ENCODE measurements around the gene SCYGR2.

SCYGR2 gene

GRCh38 chr2:227610123-227610522, 11.4 kb downstream of the SCYGR2 start:
- FAIRE-seq (no peak), DNase-seq (ENCODE audit: extremely low spot score, insufficient read length, low read depth) (no peak)

GRCh38 chr2:227612546-227613271, 14.0 kb downstream of the SCYGR2 start:
- FAIRE-seq (no peak), DNase-seq (ENCODE audit: extremely low spot score, insufficient read length, low read depth) (no peak)

- FAIRE-seq (no peak), DNase-seq (ENCODE audit: extremely low spot score, insufficient read length, low read depth) (no peak)
Measured at GRCh38 chr2:227613272-227613660, 14.6 kb downstream of the SCYGR2 start.

GRCh38 chr2:227614246-227614645, 15.6 kb downstream of the SCYGR2 start:
- no peak for FAIRE-seq
- DNase-seq (ENCODE audit: extremely low spot score, insufficient read length, low read depth), result no peak

GRCh38 chr2:227614740-227615139, 16.0 kb downstream of the SCYGR2 start, which contains the start of gene SCYGR3:
TSS of gene SCYGR3 (minus strand) at chr2:227614840. CDS start at chr2:227614840, 0 bp downstream.
- FAIRE-seq (no peak), DNase-seq (ENCODE audit: extremely low spot score, insufficient read length, low read depth) (no peak)

- FAIRE-seq (no peak), DNase-seq (ENCODE audit: extremely low spot score, insufficient read length, low read depth) (no peak)
Measured at GRCh38 chr2:227615181-227615580, 16.5 kb downstream of the SCYGR2 start.

- DNase-seq (ENCODE audit: extremely low spot score, insufficient read length, low read depth) (no peak), FAIRE-seq (no peak)
Measured at GRCh38 chr2:227615906-227616305, 17.2 kb downstream of the SCYGR2 start.

GRCh38 chr2:227616631-227617030, 17.9 kb downstream of the SCYGR2 start:
- DNase-seq (ENCODE audit: extremely low spot score, insufficient read length, low read depth) (no peak), FAIRE-seq (no peak)

GRCh38 chr2:227617316-227618230, 18.9 kb downstream of the SCYGR2 start, which contains the start of gene SCYGR4:
TSS of gene SCYGR4 (plus strand) at chr2:227617498. CDS start at chr2:227617498, 0 bp downstream.
- DNase-seq (ENCODE audit: extremely low spot score, insufficient read length, low read depth) (no peak), FAIRE-seq (no peak)

- no peak for DNase-seq (ENCODE audit: extremely low spot score, insufficient read length, low read depth)
- FAIRE-seq, result no peak
Measured at GRCh38 chr2:227623226-227623625, 24.5 kb downstream of the SCYGR2 start.

- DNase-seq (ENCODE audit: extremely low spot score, insufficient read length, low read depth) (no peak), FAIRE-seq (no peak)
Measured at GRCh38 chr2:227625420-227625819, 26.7 kb downstream of the SCYGR2 start.

GRCh38 chr2:227626580-227627151, 28.0 kb downstream of the SCYGR2 start:
- no peak for FAIRE-seq
- no peak for DNase-seq (ENCODE audit: extremely low spot score, insufficient read length, low read depth)

GRCh38 chr2:227627769-227628168, 29.1 kb downstream of the SCYGR2 start:
- FAIRE-seq (no peak), DNase-seq (ENCODE audit: extremely low spot score, insufficient read length, low read depth) (no peak)

- FAIRE-seq, result no peak
Measured at GRCh38 chr2:227629435-227629834, 30.7 kb downstream of the SCYGR2 start.

GRCh38 chr2:227630322-227630721, 31.6 kb downstream of the SCYGR2 start:
- no peak for DNase-seq (ENCODE audit: extremely low spot score, insufficient read length, low read depth)
- no peak for FAIRE-seq

More at GRCh38 chr2:227629435-227629834, 30.7 kb downstream of the SCYGR2 start:
- no peak for DNase-seq (ENCODE audit: extremely low spot score, insufficient read length, low read depth)

- DNase-seq (ENCODE audit: extremely low spot score, insufficient read length, low read depth), result no peak
- no peak for FAIRE-seq
Measured at GRCh38 chr2:227632827-227633226, 34.1 kb downstream of the SCYGR2 start.

GRCh38 chr2:227634201-227634600, 35.5 kb downstream of the SCYGR2 start:
- FAIRE-seq (no peak), DNase-seq (ENCODE audit: extremely low spot score, insufficient read length, low read depth) (no peak)

- FAIRE-seq, result no peak
Measured at GRCh38 chr2:227642656-227643055, 44.0 kb downstream of the SCYGR2 start.

GRCh38 chr2:227643990-227644551, 45.4 kb downstream of the SCYGR2 start:
- FAIRE-seq (no peak), DNase-seq (ENCODE audit: extremely low spot score, insufficient read length, low read depth) (no peak)

More at GRCh38 chr2:227642656-227643055, 44.0 kb downstream of the SCYGR2 start:
- DNase-seq (ENCODE audit: extremely low spot score, insufficient read length, low read depth), result no peak
